GM04504 (cell line): ENCODE measurements around the gene BTBD9.

Experiments
- DNase-seq: peaks from one replicate; pipeline ENCODE4 v3.0.0-alpha.2; 2012; ENCODE audit warnings: low read depth

Gene BTBD9

GRCh38 chr6:38593998-38594665 lies 45.6 kb downstream of the BTBD9 start:
- no peak for DNase-seq

DNA sequence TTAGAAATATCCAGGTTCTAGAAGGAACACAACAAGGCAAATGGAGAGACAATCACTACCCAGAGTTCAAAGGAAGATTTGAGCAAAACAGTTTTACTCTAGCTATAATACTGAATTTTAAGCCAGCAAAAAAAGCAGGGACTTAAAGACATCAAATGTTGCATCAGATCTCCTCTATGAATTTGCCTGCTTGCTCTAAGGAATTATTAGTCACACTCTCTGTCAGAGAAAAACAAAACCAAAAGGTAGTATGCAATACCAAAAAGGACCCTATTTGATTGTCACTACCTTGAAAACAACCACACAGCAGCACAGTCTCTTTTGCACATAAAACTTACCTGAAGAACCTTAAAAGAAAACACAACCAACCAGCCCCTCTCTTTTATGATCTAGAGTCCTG lies 46.3 kb downstream of the BTBD9 start:
- DNase-seq: no peak

GRCh38 chr6:38591439-38591838 lies 48.3 kb downstream of the BTBD9 start:
- no peak for DNase-seq

DNA sequence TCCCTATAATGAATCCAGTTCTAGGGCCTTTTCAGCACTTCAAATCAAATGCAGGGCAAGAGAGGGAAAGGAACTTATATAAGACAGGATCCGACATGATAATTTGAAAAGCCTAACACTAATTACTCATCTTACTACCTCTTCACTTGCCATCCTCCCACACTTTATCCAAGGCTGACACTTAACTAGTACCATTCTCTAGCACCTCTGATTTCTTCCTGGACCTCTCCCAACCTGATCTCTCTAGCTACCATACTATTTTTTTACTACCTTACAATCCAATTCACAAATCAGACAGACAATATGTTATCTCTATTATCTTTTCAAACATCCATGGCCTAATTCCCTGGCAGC lies 50.4 kb downstream of the BTBD9 start:
- no peak for DNase-seq

DNA sequence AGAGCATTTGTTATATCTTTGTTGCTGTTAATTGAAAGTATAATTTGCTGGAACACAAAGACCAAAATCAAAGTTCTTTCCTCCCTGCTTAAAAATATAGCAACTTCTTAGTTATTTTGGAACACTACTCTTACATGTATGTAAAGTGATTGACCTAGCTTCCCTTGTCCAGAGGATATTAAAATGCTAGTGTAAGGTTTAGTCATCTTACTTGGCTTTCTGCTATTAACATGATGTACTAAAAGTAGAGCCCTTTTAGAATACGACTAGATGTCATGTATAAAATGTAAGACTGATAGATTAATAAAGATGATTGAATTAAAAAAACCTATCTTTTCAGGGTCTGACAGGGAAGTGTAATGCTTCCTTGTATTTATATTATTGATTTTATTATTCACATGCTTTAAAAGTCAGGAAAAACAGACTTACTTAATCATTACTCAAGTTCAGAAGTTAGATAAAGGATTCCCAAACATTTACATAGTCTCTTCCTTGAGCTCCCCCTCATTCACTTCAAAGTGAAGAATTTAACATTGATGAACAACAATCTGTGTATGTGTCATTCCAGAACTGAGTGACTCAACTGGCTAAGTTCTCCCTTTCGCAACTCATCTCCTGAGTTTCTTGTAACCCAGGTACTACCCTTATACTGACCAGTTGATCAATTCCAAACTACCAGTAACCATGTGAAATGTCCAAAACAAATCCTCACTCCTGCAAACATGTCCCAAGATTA lies 50.9 kb downstream of the BTBD9 start:
- DNase-seq: no peak

- no peak for DNase-seq
Measured at GRCh38 chr6:38587766-38588362, 51.9 kb downstream of the BTBD9 start.

DNA sequence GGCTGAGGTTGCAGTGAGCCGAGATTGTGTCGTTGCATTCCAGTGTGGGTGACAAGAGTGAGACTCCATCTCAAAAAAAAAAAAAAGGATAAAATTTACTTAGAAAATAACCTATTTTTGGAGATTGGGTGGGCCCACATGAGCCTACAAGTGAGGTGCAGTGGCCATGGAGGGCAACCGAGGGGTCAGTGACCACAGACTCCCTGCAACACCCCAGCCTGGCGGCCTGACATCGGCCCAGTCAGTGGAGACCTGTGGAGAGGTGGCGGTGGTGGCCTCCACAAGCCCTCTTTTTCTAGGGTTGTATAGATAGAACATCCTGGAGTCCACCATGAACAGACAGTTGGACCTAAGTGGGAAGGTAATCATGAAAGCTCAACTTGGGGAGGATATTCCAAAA lies 52.7 kb downstream of the BTBD9 start:
- no peak for DNase-seq

DNA sequence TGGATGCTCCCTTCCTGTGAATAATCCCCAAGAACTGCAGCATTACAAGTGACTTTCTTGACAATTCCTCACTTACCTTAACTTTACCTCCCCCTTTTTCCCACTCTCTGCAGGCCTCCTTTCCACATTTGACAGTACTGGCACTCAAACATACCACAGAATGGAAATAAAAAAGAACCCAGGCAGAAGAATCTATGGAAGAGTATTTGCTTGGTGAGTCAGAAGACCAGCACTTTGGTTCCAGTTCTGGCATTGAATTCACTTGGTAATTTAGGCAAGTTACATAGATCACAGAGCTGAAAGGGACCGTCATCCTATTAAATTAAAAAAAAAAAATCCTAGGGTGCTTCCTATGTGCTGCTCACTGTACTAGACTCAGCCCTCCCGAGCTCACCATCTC lies 55.0 kb downstream of the BTBD9 start:
- DNase-seq: no peak

GRCh38 chr6:38583523-38583922 lies 56.2 kb downstream of the BTBD9 start:
- DNase-seq: no peak

GRCh38 chr6:38580030-38580429 lies 59.7 kb downstream of the BTBD9 start:
- no peak for DNase-seq

DNA sequence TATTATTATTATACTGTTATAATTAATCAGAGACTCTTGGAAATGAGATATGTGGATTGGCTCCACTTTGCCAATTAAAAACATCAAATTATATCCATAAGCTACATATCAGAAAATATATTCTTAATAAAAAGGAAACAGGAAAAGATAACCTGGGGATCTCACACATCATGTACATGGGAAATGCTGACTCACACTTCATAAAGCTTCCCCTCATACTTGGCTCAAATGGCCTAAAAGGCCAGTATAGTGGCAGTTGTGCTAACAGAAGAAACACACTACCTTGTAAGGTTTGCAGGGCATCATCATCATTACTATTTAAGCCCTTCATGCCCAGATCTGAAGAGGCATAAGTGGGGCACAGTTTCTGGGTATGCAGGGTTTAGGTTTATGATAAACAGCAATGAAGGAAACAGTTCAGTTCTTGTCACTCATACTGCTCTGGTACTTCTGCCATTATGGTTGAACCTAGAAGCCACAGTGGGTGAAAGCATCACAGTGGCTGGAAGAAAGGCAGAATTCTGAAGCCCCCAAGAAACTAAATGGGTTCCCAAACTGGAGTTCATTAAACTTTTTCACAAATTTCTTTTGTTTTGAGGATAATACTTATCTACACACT lies 60.6 kb downstream of the BTBD9 start:
- no peak for DNase-seq

GRCh38 chr6:38578075-38578474 lies 61.7 kb downstream of the BTBD9 start:
- DNase-seq: no peak

- no peak for DNase-seq
Measured at GRCh38 chr6:38577492-38577891, 62.2 kb downstream of the BTBD9 start.

GRCh38 chr6:38573801-38574395 lies 65.8 kb downstream of the BTBD9 start:
- DNase-seq: no peak

GRCh38 chr6:38572186-38572813 lies 67.4 kb downstream of the BTBD9 start:
- DNase-seq: no peak

DNA sequence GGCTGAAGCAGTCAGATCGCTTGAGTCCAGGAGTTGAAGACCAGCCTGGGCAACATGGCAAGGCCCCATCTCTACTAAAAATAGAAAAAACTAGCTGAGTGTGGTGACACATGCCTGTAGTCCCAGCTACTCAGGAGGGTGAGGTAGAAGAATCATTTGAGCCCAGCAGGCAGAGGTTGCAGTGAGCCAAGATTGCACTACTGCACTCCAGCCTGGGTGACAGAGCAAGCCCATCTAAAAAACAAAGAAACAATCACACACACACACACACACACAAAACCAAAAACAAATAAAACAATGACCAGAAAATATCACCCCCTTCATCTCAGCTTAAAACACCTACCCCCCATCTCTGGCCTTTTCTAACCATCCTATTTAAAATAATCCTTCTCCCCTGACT lies 68.0 kb downstream of the BTBD9 start:
- no peak for DNase-seq

DNA sequence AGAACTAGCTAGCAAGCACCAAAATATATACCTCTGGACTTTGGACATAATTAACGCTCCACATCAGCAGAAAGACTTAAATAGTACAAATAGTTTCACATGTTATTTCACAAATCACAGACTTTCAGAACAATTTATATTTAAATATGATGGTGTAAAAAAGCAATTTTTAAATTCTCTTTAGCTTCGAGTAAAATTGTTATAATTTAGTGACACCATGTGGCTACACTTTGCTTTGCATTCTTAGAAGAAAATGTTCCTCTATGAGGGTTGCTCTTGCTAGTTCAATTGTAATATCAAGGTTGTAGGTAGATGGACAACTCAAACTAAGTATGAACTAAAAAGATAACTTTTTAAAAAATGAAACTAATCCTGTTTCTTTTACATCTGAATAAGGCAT lies 69.0 kb downstream of the BTBD9 start:
- no peak for DNase-seq

DNA sequence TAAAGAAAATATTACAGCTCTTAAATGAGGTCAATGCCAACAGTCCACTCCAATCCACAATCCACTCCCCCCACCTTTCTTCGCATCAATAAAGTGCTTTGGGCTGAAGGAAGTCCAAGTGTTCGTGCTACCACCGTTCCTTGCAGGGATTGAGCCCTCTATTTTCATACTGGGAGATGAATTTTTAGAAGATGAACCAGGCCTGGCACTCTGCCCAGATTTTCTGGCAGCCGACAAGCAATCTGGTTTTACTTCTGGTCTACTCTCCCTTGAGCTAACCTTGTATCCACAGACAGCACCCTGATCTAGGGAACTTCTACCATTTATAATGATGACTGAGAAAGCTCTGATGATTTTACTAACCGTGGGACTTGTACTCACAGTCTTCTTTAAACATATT lies 72.3 kb downstream of the BTBD9 start:
- DNase-seq: peak; percentile 81

DNA sequence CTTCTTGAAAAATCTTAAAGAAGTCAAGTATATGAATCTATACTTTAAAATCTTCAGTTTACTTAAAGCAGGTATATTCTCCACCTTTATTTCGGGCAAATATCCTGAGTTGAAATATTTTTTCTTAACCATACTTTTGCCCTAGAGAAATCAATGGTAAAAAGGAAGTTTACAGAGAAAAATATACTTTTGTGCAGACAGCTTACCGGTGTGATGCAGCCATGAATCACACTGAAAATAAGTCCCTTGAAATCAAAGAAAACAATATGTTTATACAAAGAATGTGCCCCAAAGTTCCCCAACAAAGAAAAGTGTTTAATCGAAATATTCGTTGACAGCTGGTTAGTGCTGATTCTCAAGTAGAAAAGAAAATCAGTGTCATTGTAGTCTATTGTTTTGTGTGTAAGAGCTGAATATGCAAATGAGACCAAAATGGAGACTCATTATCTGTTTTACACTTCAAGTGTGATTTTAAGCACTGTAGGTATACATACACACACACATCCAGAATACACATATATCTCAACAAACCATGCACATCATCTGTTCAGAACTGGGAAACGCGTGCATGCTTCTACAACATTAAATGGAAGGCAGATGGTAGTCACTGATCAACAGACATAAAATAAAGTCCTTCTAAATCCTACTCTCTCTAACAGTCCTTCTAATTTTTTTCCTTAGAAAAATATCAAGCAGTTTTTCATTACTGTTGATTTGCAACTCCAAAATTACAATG lies 73.3 kb downstream of the BTBD9 start:
- no peak for DNase-seq

- no peak for DNase-seq
Measured at GRCh38 chr6:38564301-38564700, 75.4 kb downstream of the BTBD9 start.

- no peak for DNase-seq
Measured at GRCh38 chr6:38555606-38556005, 84.1 kb downstream of the BTBD9 start.
